ENCODE measurements around the gene FIGNL2.

DNA sequence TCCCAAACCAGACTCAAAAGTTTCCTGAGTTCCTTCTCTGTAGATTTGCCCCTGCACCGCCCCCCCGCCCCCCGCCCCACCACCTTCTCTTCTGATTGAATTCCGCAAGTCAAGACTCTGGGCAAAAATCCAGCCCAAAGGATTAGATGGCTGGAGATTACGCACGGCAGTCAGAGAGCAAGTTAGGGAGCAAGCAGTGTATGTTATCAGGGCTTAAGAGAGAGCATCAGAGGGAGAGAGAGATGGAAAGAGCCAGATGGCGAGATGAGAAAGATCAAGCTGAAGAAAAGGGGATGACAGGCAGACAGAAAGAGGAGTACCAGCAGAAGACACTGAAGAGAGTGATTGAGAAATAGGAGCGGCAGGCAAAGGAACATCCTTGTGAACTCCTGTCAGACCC lies 25.5 kb upstream of the FIGNL2 start:
- TF ChIP-seq, protein P1, sequence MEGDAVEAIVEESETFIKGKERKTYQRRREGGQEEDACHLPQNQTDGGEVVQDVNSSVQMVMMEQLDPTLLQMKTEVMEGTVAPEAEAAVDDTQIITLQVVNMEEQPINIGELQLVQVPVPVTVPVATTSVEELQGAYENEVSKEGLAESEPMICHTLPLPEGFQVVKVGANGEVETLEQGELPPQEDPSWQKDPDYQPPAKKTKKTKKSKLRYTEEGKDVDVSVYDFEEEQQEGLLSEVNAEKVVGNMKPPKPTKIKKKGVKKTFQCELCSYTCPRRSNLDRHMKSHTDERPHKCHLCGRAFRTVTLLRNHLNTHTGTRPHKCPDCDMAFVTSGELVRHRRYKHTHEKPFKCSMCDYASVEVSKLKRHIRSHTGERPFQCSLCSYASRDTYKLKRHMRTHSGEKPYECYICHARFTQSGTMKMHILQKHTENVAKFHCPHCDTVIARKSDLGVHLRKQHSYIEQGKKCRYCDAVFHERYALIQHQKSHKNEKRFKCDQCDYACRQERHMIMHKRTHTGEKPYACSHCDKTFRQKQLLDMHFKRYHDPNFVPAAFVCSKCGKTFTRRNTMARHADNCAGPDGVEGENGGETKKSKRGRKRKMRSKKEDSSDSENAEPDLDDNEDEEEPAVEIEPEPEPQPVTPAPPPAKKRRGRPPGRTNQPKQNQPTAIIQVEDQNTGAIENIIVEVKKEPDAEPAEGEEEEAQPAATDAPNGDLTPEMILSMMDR (IDR thresholded peaks at IDR 0.05) = no peak
- TF ChIP-seq POLR2A (IDR thresholded peaks at IDR 0.05) = no peak
- TF ChIP-seq POLR2AphosphoS5 (IDR thresholded peaks at IDR 0.05) = no peak

Data from upper lobe of left lung (tissue), 4 donors.